Activated B cell treated with CpG ODN at 0.5 μM for 24 hours (primary cell): Measurements from ENCODE around the gene GUCY2D. TPM values are rescaled to one million over a fixed set of nuclear protein-coding genes. Genes with fewer than 3 reads are reported as not detected.

ENCODE experiments used
- ATAC-seq: fragments of 200-7000 bp; cut with Tn5 transposase; one replicate; pipeline ENCODE4 v1.10.0; 2021; ENCODE audit warnings: low read depth, mild to moderate bottlenecking, moderate library complexity
- CTCF ChIA-PET: fragments of 350-600 bp; sonication (Branson Sonifier 250); formaldehyde crosslinking; loops from one replicate; lab custom pipeline; 2021; ENCODE audit warnings: antibody characterized with exemption; lab: Charles Lee
- POLR2A ChIA-PET: fragments of 350-600 bp; sonication (Branson Sonifier 250); formaldehyde crosslinking; loops from one replicate; lab custom pipeline; 2021; ENCODE audit warnings: antibody characterized with exemption; lab: Charles Lee
- DNase-seq: peaks from one replicate; pipeline ENCODE4 v3.0.0; 2022
- H3K27ac Mint-ChIP-seq: one replicate; pipeline ENCODE4 v1.8.0; 2020; ENCODE audit warnings: mixed read lengths
- H3K27me3 Mint-ChIP-seq: one replicate; pipeline ENCODE4 v1.8.0; 2021; ENCODE audit warnings: mixed read lengths
- H3K36me3 Mint-ChIP-seq: one replicate; pipeline ENCODE4 v1.8.0; 2021; ENCODE audit warnings: low read depth, mixed read lengths
- H3K4me1 Mint-ChIP-seq: one replicate; pipeline ENCODE4 v1.8.0; 2021; ENCODE audit warnings: mixed read lengths
- H3K4me3 Mint-ChIP-seq: one replicate; pipeline ENCODE4 v1.8.0; 2020; ENCODE audit warnings: mild to moderate bottlenecking, mixed read lengths
- H3K9me3 Mint-ChIP-seq: one replicate; pipeline ENCODE4 v1.8.0; 2020; ENCODE audit warnings: mixed read lengths
- intact Hi-C: fragments of 100-400 bp; cut with micrococcal nuclease; formaldehyde crosslinking; loops from one replicate; pipeline ENCODE4 v1.15.1; 2024
- total RNA-seq: library from RNA; stranded (reverse); gene quantifications from 2 replicates; pipeline ENCODE4 v1.2.3, GENCODE V29; 2022
- TF ChIP-seq, protein P1 (sequence below): fragments of 200-600 bp; IDR thresholded peaks from one replicate; pipeline ENCODE4 v1.8.0; 2022; ENCODE audit warnings: antibody characterized with exemption, mild to moderate bottlenecking

GUCY2D gene
- total RNA-seq, 1 donor from 2014 or later, result not detected

DNA sequence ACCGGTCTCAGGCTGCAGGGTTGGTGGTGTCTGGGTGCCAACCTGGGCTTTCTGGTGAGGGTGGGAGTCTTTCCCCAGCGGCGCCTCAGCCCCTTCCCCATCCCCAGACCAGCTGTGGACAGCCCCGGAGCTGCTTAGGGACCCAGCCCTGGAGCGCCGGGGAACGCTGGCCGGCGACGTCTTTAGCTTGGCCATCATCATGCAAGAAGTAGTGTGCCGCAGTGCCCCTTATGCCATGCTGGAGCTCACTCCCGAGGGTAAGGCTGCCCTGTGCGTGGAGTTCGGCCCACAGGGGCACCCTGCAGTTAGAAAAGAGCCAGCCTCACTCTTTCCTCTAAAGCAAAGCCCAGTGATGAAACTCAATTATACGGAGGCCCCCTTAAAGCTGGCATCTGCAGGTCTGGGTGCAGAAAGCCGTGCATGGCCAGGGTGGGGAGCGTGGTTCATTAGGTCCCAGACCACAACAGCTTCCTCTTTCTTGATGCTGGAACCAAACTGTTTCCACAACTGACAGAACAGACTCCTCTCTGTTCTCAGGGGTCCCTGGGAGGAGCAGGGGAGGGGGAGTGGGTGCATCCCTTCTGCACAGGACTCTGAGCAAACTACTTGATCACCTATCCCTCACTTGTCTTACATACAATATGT lies 10.7 kb downstream of the GUCY2D start:
- ChIA-PET CTCF (interaction anchor here (1.1 kb wide), 1 partner anchor 28 kb away, joined by 3 read pairs; no protein-coding TSS in a partner anchor), POLR2A (no interaction called here)
- Mint-ChIP-seq H3K4me3 (no peak overlapping the region), H3K4me1 (peaks cover 20% of the 10 kb centered on the region), H3K27ac (no peak overlapping the region), H3K9me3 (no peaks in the 10 kb centered on the region), H3K27me3 (peaks cover 29% of the 10 kb centered on the region), H3K36me3 (no peaks in the 10 kb centered on the region)
- intact Hi-C loops, result no loop called here
- DNase-seq, result no peak
- TF ChIP-seq, protein P1, sequence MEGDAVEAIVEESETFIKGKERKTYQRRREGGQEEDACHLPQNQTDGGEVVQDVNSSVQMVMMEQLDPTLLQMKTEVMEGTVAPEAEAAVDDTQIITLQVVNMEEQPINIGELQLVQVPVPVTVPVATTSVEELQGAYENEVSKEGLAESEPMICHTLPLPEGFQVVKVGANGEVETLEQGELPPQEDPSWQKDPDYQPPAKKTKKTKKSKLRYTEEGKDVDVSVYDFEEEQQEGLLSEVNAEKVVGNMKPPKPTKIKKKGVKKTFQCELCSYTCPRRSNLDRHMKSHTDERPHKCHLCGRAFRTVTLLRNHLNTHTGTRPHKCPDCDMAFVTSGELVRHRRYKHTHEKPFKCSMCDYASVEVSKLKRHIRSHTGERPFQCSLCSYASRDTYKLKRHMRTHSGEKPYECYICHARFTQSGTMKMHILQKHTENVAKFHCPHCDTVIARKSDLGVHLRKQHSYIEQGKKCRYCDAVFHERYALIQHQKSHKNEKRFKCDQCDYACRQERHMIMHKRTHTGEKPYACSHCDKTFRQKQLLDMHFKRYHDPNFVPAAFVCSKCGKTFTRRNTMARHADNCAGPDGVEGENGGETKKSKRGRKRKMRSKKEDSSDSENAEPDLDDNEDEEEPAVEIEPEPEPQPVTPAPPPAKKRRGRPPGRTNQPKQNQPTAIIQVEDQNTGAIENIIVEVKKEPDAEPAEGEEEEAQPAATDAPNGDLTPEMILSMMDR, result no peak
- ATAC-seq, result peak; percentile 51

DNA sequence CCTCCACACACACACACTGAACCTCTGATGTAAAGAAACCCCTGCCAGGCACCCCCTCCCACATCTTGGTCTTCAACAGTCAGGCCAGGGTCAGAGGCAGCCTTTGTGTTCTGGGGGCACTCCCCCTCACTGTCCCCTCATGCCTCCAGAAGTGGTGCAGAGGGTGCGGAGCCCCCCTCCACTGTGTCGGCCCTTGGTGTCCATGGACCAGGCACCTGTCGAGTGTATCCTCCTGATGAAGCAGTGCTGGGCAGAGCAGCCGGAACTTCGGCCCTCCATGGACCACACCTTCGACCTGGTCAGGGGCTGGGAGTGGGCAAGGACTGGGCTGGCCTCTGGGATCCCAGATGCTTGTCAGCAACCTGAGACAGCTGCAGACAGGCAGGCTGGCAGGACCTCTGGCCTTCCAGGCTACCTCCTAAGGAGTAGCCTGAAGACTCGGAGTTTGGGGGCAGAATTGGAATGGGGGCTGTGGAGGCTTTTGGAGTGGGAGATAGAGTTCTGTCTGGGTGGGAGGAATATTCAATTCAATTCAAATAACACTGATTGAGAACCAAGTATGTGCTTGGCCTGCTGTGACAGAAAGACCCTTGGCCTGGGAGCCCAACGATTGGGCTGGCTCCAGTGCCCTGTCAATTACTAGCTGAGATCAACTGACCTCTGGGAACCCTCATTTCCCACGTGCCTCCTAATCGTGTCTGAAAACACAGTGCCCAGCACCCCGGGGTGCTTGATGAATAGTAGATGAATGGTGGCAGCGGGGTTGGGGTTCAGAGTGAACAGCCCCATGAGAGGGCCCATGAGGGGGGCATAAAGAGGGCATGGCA lies 11.5 kb downstream of the GUCY2D start:
- DNase-seq (no peak), ATAC-seq (no peak)
- H3K4me1 Mint-ChIP-seq, result peaks cover 20% of the 10 kb centered on the region
- no peak overlapping the region for H3K4me3 Mint-ChIP-seq
- H3K27ac Mint-ChIP-seq, result no peak overlapping the region
- TF ChIP-seq, protein P1, result no peak
- H3K27me3 Mint-ChIP-seq, result peaks cover 34% of the 10 kb centered on the region
- CTCF ChIA-PET, result no interaction called here
- intact Hi-C loops, result no loop called here
- H3K9me3 Mint-ChIP-seq, result no peaks in the 10 kb centered on the region
- H3K36me3 Mint-ChIP-seq, result no peaks in the 10 kb centered on the region
- POLR2A ChIA-PET, result no interaction called here

DNA sequence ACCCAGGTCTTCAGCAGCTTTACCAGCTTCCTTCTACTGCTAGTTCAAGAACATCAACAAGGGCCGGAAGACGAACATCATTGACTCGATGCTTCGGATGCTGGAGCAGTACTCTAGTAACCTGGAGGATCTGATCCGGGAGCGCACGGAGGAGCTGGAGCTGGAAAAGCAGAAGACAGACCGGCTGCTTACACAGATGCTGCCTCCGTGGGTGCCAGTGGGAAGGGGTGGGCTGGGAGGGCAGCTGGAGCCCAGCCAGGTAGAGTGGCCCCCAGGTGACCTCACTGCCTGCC lies 12.1 kb downstream of the GUCY2D start:
- ATAC-seq (no peak), DNase-seq (no peak)
- Mint-ChIP-seq H3K4me1 (peaks cover 20% of the 10 kb centered on the region), H3K4me3 (no peak overlapping the region), H3K36me3 (no peaks in the 10 kb centered on the region), H3K9me3 (no peaks in the 10 kb centered on the region), H3K27me3 (peaks cover 37% of the 10 kb centered on the region), H3K27ac (no peak overlapping the region)
- ChIA-PET POLR2A (no interaction called here), CTCF (no interaction called here)
- intact Hi-C loops, result no loop called here
- TF ChIP-seq, protein P1, result no peak

DNA sequence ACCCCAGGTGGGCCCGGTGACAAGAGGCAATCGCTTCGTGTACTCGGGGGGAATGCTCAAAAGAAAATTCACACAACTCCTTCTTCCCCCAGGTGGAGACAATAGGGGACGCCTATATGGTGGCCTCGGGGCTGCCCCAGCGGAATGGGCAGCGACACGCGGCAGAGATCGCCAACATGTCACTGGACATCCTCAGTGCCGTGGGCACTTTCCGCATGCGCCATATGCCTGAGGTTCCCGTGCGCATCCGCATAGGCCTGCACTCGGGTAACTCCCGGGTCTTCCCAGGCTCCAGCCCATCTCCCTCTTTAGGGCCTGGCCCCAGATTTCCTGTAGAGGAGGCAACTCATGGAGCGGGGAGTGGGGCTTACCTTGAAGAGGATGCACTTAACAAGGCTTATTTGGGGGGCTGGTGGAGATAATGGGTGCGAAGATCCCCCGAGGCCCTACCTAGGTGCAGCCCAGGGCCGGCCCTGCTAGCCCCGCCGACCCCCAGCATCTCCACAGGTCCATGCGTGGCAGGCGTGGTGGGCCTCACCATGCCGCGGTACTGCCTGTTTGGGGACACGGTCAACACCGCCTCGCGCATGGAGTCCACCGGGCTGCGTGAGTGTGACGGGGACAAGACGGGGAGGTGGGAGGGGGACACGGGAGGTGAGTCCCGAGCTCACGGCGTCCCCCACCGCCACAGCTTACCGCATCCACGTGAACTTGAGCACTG lies 13.0 kb downstream of the GUCY2D start:
- POLR2A ChIA-PET, result no interaction called here
- intact Hi-C loops, result no loop called here

More for the DNA sequence above, 13.0 kb downstream of the GUCY2D start:
- no peaks in the 10 kb centered on the region for H3K36me3 Mint-ChIP-seq
- H3K9me3 Mint-ChIP-seq, result no peaks in the 10 kb centered on the region
- peaks cover 20% of the 10 kb centered on the region for H3K4me1 Mint-ChIP-seq
- DNase-seq, result no peak
- peaks cover 43% of the 10 kb centered on the region for H3K27me3 Mint-ChIP-seq
- H3K4me3 Mint-ChIP-seq, result no peak overlapping the region
- no peak overlapping the region for H3K27ac Mint-ChIP-seq
- CTCF ChIA-PET, result no interaction called here
- TF ChIP-seq, protein P1, result no peak
- ATAC-seq, result no peak
